Upper lobe of left lung (tissue), 4 donors: ENCODE results near the gene KLK5.

Experiments
- POLR2A ChIP-seq, 4 donors: fragments of 450-650 bp; IDR thresholded peaks; one replicate each; pipeline ENCODE4 v1.5.1; 2016 to 2017; ENCODE audit warnings: antibody characterized with exemption in 4 of 4, mild to moderate bottlenecking in 2 of 4
- POLR2AphosphoS5 ChIP-seq, 2 donors: sonication (generic); formaldehyde crosslinking; IDR thresholded peaks; one replicate each; pipeline ENCODE4 v1.5.1; 2017; ENCODE audit warnings: antibody characterized with exemption in 2 of 2
- TF ChIP-seq, protein P1 (sequence below), 6 experiments: fragments of 450-650 bp in 4 of 6; fragments of 200-600 bp in 2 of 6; sonication (generic) in 2 of 6; IDR thresholded peaks; one replicate each; pipeline ENCODE4 v1.5.1; 2016 to 2019; ENCODE audit warnings: antibody characterized with exemption in 6 of 6

DNA sequence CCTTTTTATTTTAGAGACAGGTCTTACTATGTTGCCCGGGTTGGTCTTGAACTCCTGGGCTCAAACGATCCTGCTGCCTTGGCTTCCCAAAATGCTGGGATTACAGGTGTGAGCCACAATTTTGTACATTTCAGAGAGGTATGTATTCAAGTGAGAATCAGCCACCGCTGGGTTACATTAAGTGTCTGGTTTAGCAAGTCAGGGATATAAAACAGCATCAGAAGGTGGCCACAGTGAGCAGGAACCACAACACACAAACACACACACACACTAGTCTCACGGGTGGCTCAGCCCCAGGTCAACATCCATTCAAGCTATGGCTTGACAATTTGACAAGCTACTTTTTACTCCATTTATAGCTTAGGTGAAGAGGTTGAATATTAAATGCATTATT, 20.2 kb downstream of the KLK5 start:
- TF ChIP-seq, protein P1, sequence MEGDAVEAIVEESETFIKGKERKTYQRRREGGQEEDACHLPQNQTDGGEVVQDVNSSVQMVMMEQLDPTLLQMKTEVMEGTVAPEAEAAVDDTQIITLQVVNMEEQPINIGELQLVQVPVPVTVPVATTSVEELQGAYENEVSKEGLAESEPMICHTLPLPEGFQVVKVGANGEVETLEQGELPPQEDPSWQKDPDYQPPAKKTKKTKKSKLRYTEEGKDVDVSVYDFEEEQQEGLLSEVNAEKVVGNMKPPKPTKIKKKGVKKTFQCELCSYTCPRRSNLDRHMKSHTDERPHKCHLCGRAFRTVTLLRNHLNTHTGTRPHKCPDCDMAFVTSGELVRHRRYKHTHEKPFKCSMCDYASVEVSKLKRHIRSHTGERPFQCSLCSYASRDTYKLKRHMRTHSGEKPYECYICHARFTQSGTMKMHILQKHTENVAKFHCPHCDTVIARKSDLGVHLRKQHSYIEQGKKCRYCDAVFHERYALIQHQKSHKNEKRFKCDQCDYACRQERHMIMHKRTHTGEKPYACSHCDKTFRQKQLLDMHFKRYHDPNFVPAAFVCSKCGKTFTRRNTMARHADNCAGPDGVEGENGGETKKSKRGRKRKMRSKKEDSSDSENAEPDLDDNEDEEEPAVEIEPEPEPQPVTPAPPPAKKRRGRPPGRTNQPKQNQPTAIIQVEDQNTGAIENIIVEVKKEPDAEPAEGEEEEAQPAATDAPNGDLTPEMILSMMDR (IDR thresholded peaks at IDR 0.05) = no peak
- TF ChIP-seq POLR2A (IDR thresholded peaks at IDR 0.05) (no peak), POLR2AphosphoS5 (IDR thresholded peaks at IDR 0.05) (no peak)
